Ascending aorta (tissue), 2 donors: ENCODE data around the gene CST6. TPM values are rescaled to one million over a fixed set of nuclear protein-coding genes. Genes with fewer than 3 reads are reported as not detected.

Source experiments
- DNase-seq, 2 donors: peaks; one replicate each; pipeline ENCODE4 v3.0.0-alpha.2; 2019; ENCODE audit warnings: low spot score in 2 of 2
- H3K27ac ChIP-seq, 2 donors: fragments of 200-600 bp; sonication (generic); one replicate each; pipeline ENCODE4 v1.5.1; 2016 to 2017; ENCODE audit warnings: mild to moderate bottlenecking in 1 of 2
- H3K27me3 ChIP-seq: fragments of 200-600 bp; sonication (generic); one replicate; pipeline ENCODE4 v1.5.1; 2017
- H3K36me3 ChIP-seq, 2 donors: fragments of 200-600 bp; sonication (generic); one replicate each; pipeline ENCODE4 v1.5.1; 2016
- H3K4me1 ChIP-seq, 2 donors: fragments of 200-600 bp; sonication (generic); one replicate each; pipeline ENCODE4 v1.5.1; 2016 to 2017; ENCODE audit warnings: mild to moderate bottlenecking in 1 of 2
- H3K4me3 ChIP-seq, 2 donors: fragments of 200-600 bp; sonication (generic); one replicate each; pipeline ENCODE4 v1.5.1; 2016 to 2017; ENCODE audit warnings: mild to moderate bottlenecking in 1 of 2
- H3K9me3 ChIP-seq, 2 donors: fragments of 200-600 bp; sonication (generic); one replicate each; pipeline ENCODE4 v1.5.1; 2016
- CTCF ChIP-seq, 3 experiments: fragments of 200-600 bp in 2 of 3; fragments of 450-650 bp in 1 of 3; sonication (generic) in 2 of 3; IDR thresholded peaks; one replicate each; pipeline ENCODE4 v1.5.1; 2016 to 2019; ENCODE audit warnings: antibody characterized with exemption in 3 of 3, mild to moderate bottlenecking in 1 of 3, moderate library complexity in 1 of 3
- intact Hi-C: fragments of 100-400 bp; cut with DNase I; formaldehyde crosslinking; loops from one replicate; pipeline ENCODE4 v1.15.1; 2023
- total RNA-seq: library from RNA; depleted of rRNA; stranded (reverse); fragments of >200 nt; gene quantifications from one replicate; pipeline ENCODE4 v1.1.0, GENCODE V29; 2016

The CST6 gene
- total RNA-seq, 1 donor from 2014 or later, result 4.4 TPM

GRCh38 chr11:66012946-66013761, 1.3 kb downstream of the CST6 start:
- Histone ChIP-seq H3K36me3 (no peaks in the 10 kb centered on the region), H3K9me3 (no peaks in the 10 kb centered on the region), H3K4me3 (no peak overlapping the region), H3K27me3 (no peaks in the 10 kb centered on the region), H3K4me1 (peaks cover 27 to 63% of the 10 kb centered on the region in 2 donors), H3K27ac (peak overlapping the region; percentile 94 to 95)
- no peak for DNase-seq
- TF ChIP-seq CTCF (IDR thresholded peaks at IDR 0.05), result no peak
- intact Hi-C loops, result no loop called here

GRCh38 chr11:66013762-66014100, 1.9 kb downstream of the CST6 start:
- H3K4me1 ChIP-seq, result peaks cover 27 to 60% of the 10 kb centered on the region in 2 donors

GRCh38 chr11:66014804-66015453, 3.1 kb downstream of the CST6 start:
- intact Hi-C loops, result loop anchor here (1.0 kb wide), 1 partner anchor 157 kb away; the partner anchor contains the start of gene CFL1
- no peak for DNase-seq
- Histone ChIP-seq H3K36me3 (no peaks in the 10 kb centered on the region), H3K4me1 (peaks cover 27 to 58% of the 10 kb centered on the region in 2 donors), H3K9me3 (no peaks in the 10 kb centered on the region), H3K4me3 (no peak overlapping the region), H3K27ac (peak overlapping the region; percentile 94 to 95), H3K27me3 (no peaks in the 10 kb centered on the region)
- TF ChIP-seq CTCF (IDR thresholded peaks at IDR 0.05), result no peak

More at GRCh38 chr11:66013762-66014100, 1.9 kb downstream of the CST6 start:
- Histone ChIP-seq H3K4me3 (no peak overlapping the region), H3K27ac (peak overlapping the region; percentile 94 to 95), H3K9me3 (no peaks in the 10 kb centered on the region), H3K27me3 (no peaks in the 10 kb centered on the region), H3K36me3 (no peaks in the 10 kb centered on the region)
- intact Hi-C loops, result no loop called here
- no peak for DNase-seq
- TF ChIP-seq CTCF (IDR thresholded peaks at IDR 0.05), result no peak

- Histone ChIP-seq H3K9me3 (no peaks in the 10 kb centered on the region), H3K4me1 (peaks cover 27 to 58% of the 10 kb centered on the region in 2 donors), H3K36me3 (no peaks in the 10 kb centered on the region), H3K4me3 (peak overlapping the region in 1 of 2 donors; percentile 40), H3K27ac (peak overlapping the region; percentile 94 to 95), H3K27me3 (no peaks in the 10 kb centered on the region)
- DNase-seq, result peak; percentile 72 to 96
- no peak for TF ChIP-seq CTCF (IDR thresholded peaks at IDR 0.05)
- intact Hi-C loops, result loop anchor here (1.0 kb wide), 1 partner anchor 157 kb away; the partner anchor contains the start of gene CFL1
Measured at GRCh38 chr11:66015454-66015881, 3.7 kb downstream of the CST6 start.

- H3K27ac ChIP-seq, result peak overlapping the region; percentile 94 to 95
- intact Hi-C loops, result loop anchor here (1.0 kb wide), 1 partner anchor 158 kb away; the partner anchor contains the start of gene CFL1
Measured at GRCh38 chr11:66015936-66016792, 4.4 kb downstream of the CST6 start.

More at GRCh38 chr11:66015936-66016792, 4.4 kb downstream of the CST6 start:
- DNase-seq, result no peak
- TF ChIP-seq CTCF (IDR thresholded peaks at IDR 0.05), result no peak
- Histone ChIP-seq H3K9me3 (no peaks in the 10 kb centered on the region), H3K4me3 (peak overlapping the region in 1 of 2 donors; percentile 40), H3K36me3 (no peaks in the 10 kb centered on the region), H3K4me1 (peaks cover 33 to 61% of the 10 kb centered on the region in 2 donors), H3K27me3 (no peaks in the 10 kb centered on the region)
